Activated naive CD8-positive, alpha-beta T cell treated with anti-CD3 and anti-CD28 coated beads for 36 hours (primary cell): ENCODE results near the gene ANKRD16. TPM values are rescaled to one million over a fixed set of nuclear protein-coding genes. Genes with fewer than 3 reads are reported as not detected.
A peak's percentile ranks its signal among the peaks of the same experiment; 100 is the strongest.
"Not testable (repeated sequence)": the region's sequence is repeated elsewhere in the genome, so short reads cannot be mapped to it uniquely, and the experiment has no call there.

Experiments
- DNase-seq: peaks from one replicate; pipeline ENCODE4 v3.0.0; 2021
- H3K27ac Mint-ChIP-seq: one replicate; pipeline ENCODE4 v1.8.0; 2022; ENCODE audit warnings: mild to moderate bottlenecking, moderate library complexity, mixed read lengths
- H3K27me3 Mint-ChIP-seq: one replicate; pipeline ENCODE4 v1.8.0; 2022; ENCODE audit warnings: mild to moderate bottlenecking, mixed read lengths
- H3K36me3 Mint-ChIP-seq: one replicate; pipeline ENCODE4 v1.8.0; 2021; ENCODE audit warnings: mild to moderate bottlenecking, mixed read lengths
- H3K4me1 Mint-ChIP-seq: one replicate; pipeline ENCODE4 v1.8.0; 2021; ENCODE audit warnings: mixed read lengths
- H3K4me3 Mint-ChIP-seq: one replicate; pipeline ENCODE4 v1.8.0; 2022; ENCODE audit warnings: mild to moderate bottlenecking, moderate library complexity, mixed read lengths
- H3K9me3 Mint-ChIP-seq: one replicate; pipeline ENCODE4 v1.8.0; 2022; ENCODE audit warnings: mixed read lengths
- total RNA-seq, 2 experiments: library from RNA; stranded (reverse); gene quantifications; one replicate each; pipeline ENCODE4 v1.2.3, GENCODE V29; 2021

Gene ANKRD16
- total RNA-seq, 2 experiments from 2014 or later = 9.1 to 9.4 TPM

DNA sequence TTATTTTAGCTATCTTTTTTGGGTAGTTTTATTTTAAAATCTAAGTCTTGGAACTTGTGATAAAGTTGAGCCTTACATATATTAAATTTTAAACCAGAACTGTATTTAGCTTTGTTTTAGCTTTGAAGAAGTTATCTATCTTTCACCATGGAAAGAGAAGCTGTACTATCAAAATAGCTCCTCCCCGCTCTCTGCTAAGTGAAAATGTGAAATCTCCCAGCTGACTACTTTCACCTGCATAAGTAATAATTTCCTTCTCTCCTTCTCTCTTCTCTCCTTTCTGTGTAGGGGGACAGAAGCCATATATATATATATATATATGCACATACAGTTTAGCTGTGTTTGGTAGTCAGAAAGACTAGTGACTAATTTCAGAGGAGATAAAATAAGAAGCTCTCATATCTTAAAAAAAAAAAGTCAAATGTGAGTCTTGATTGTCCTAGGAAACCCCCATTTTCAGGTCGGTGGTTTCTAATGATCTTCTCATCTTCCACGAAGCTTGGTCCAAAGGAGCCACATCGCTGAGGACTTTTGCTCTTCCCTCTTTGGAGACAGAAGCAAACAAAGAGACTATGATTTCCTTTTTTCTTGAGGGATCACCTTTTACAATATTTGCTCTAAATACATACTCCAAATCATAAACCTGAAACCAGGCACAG is 45.9 kb downstream of the ANKRD16 start:
- Mint-ChIP-seq H3K4me3 (peak overlapping the region; percentile 18), H3K9me3 (no peaks in the 10 kb centered on the region), H3K36me3 (peaks cover 2% of the 10 kb centered on the region), H3K4me1 (peaks cover 30% of the 10 kb centered on the region), H3K27ac (peak overlapping the region; percentile 87), H3K27me3 (no peaks in the 10 kb centered on the region)
- no peak for DNase-seq

DNA sequence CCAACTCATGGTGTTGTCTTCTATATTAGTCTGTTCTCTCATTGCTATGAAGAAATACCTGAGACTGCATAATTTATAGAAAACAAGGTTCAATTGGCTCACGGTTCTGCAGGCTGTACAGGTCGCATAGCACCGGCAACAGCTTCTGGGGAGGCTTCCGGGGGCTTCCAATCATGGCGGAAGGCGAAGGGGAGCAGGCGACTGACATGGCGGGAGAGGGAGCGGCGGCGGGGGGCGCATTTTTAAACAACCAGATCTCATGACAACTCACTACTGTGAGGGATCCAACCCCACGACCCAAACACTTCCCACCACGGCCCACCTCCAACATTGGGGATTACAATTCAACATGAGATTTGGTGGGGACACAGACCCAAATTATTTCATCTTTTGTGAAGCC is 47.7 kb downstream of the ANKRD16 start:
- no peak for DNase-seq
- no peak overlapping the region for H3K4me3 Mint-ChIP-seq
- no peaks in the 10 kb centered on the region for H3K9me3 Mint-ChIP-seq
- peaks cover 2% of the 10 kb centered on the region for H3K36me3 Mint-ChIP-seq
- peaks cover 5% of the 10 kb centered on the region for H3K27me3 Mint-ChIP-seq
- H3K27ac Mint-ChIP-seq = no peak overlapping the region
- peaks cover 30% of the 10 kb centered on the region for H3K4me1 Mint-ChIP-seq

DNA sequence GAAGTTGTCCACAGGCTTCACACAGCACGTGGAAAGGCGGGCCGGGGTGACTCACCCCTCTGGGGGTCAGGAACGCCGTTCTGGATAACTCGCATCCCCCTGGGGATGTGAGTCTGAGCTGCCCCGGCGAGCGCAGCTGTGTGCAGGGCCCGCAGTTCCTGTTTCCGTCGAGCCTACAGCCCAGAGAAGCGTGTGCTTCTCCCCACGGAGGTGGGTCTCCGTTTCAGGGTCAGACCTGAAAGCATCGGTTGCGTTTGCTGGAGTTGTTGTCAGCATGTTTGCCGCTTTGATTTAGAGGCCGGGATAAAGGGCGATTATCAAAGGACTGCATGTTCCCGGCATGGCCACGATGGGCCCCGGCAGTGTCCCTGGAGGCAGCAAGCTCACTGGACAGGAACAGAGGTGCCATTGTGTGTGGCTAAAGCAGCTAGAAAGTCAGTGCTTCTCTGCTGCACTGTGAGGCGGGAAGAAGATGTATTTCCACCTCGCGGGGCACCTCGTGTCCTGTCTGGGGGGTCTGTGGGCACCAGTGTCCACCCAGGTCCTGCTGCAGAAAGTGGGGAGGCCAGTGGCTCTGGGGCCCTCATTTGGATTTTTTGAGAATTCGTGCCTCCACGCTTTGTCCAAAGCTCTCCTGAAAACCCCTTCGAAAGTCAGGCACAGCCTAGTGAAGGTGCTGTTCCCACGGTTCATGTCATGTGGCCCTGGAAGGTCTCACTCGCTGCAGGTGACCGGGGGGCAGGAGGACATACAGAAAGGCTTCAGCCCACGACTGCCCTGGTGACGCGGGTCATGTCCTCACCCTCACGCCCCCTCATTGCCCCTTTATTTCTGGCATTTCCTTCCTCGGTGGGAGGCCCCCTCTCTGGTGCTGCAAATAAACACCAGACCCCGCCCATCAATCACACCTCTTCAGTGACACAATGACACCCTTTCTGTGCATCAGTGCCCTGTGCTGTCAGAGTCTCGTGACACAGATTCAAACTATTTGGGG is 49.1 kb downstream of the ANKRD16 start:
- H3K9me3 Mint-ChIP-seq = no peaks in the 10 kb centered on the region
- H3K4me3 Mint-ChIP-seq = no peak overlapping the region
- H3K27me3 Mint-ChIP-seq = peaks cover 5% of the 10 kb centered on the region
- peak overlapping the region; percentile 4 for H3K27ac Mint-ChIP-seq
- no peaks in the 10 kb centered on the region for H3K36me3 Mint-ChIP-seq
- H3K4me1 Mint-ChIP-seq = peaks cover 21% of the 10 kb centered on the region
- DNase-seq = no peak

DNA sequence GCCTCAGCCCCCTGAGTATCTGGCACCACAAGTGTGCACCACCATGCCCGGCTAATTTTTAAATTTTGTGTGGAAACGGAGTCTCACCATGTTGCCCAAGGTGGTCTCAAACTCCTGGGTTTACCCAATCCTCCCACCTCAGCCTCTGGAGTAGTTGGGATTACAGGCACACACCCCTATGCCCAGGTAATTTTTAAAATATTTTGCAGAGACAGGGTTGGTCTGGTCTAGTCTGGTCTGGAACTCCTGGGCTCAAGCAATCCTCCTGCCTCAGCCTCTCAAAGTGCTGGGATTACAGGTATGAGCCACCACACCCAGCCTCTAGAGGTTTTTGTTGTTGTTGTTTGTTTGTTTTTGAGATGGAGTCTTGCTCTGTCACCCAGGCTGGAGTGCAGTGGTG is 53.5 kb downstream of the ANKRD16 start:
- not testable (repeated sequence) for DNase-seq, H3K4me1 Mint-ChIP-seq, H3K36me3 Mint-ChIP-seq, H3K4me3 Mint-ChIP-seq, H3K27me3 Mint-ChIP-seq, H3K9me3 Mint-ChIP-seq, H3K27ac Mint-ChIP-seq

DNA sequence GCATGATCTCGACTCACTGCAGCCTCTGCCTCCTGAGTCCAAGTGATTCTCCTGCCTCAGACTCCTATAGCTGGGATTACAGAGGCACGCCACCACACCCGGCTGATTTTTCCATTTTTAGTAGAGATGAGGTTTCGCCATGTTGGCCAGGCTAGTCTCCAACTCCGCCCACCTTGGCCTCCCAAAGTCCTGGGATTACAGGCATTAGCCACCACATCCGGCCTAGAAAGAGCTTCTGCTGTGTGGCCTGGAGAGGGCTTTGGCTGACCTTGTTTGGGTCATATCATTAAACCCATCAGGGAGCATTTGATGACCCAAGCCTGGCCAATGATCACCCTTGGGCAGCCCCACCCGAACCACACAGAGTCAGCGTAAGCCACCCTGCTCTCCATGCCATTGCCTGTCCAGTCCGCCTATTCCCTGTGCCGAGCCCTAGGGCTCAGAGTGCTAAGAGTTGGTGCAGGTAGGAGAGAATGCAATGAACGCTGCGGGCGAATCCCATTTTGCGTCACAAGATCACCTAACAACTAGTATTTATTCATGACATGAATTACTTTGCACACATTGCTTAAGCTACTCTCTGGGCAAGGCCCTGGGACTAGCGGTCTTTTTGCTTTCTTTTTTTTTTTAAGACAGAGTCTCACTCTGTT is 54.1 kb downstream of the ANKRD16 start:
- Mint-ChIP-seq H3K36me3 (no peaks in the 10 kb centered on the region), H3K4me1 (no peaks in the 10 kb centered on the region), H3K4me3 (no peak overlapping the region), H3K9me3 (no peaks in the 10 kb centered on the region), H3K27ac (no peak overlapping the region), H3K27me3 (peaks cover 5% of the 10 kb centered on the region)
- DNase-seq = no peak

DNA sequence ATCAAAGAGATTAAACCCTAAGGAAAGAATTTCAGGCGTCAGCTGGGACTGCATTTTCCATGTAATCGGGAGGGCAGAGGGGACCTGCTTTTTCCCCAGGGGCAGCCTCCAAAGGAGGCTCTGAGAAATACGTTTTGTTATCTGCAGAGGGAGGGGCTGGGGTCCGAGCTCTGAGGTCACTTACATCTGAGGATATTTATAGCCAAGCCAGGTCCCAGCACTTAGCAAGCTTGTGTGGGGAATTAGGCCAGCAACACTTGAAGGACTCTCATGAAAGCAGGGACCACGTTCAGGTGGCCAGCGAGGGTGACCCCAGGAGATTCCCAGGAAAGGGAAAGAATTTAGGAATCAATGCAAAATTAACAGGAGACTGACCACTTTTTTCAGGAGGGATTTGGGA is 55.9 kb downstream of the ANKRD16 start:
- Mint-ChIP-seq H3K27ac (no peak overlapping the region), H3K36me3 (no peaks in the 10 kb centered on the region), H3K4me3 (no peak overlapping the region), H3K4me1 (no peaks in the 10 kb centered on the region), H3K27me3 (peaks cover 5% of the 10 kb centered on the region), H3K9me3 (no peaks in the 10 kb centered on the region)
- no peak for DNase-seq

DNA sequence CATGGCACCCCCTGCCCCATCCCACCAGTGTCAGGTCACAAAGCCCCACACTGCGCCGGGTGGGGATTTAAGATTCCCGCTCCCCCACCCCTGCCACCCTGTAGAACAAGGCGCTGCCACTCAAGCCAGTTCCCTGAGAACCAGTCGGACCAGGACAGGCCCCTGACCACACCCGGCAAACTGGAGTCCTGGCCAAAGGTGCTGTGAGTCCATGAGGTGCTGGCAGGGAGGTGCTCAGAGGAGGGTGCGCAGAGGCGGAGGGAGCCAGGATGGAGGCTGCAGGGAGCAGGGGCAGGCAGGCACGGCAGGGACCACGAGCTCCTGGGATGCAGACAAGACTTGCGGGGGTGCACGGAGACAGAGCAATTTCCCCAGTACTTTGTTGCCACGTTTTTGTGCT is 56.7 kb downstream of the ANKRD16 start:
- H3K9me3 Mint-ChIP-seq = no peaks in the 10 kb centered on the region
- no peaks in the 10 kb centered on the region for H3K36me3 Mint-ChIP-seq
- H3K4me3 Mint-ChIP-seq = no peak overlapping the region
- no peak for DNase-seq
- H3K27ac Mint-ChIP-seq = no peak overlapping the region
- H3K27me3 Mint-ChIP-seq = no peaks in the 10 kb centered on the region
- no peaks in the 10 kb centered on the region for H3K4me1 Mint-ChIP-seq

DNA sequence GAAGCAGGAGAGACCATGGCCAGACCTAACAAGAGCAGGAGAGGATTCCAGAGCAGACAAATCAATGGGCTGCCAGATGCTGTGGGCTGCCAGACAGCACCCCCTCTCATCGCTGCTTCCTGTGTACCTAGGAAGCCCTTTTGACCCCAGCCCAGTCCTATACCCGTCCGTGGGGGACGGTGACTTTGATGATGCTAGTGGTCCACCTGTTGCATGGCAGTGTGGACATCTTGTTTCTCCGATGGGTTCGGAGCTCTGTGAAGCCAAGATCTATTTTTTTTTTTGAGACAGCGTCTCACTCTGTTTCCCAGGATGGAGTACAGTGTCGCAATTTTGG is 58.3 kb downstream of the ANKRD16 start:
- Mint-ChIP-seq H3K4me3 (no peak overlapping the region), H3K27me3 (no peaks in the 10 kb centered on the region), H3K27ac (no peak overlapping the region), H3K4me1 (no peaks in the 10 kb centered on the region), H3K9me3 (no peaks in the 10 kb centered on the region), H3K36me3 (no peaks in the 10 kb centered on the region)
- DNase-seq = no peak

DNA sequence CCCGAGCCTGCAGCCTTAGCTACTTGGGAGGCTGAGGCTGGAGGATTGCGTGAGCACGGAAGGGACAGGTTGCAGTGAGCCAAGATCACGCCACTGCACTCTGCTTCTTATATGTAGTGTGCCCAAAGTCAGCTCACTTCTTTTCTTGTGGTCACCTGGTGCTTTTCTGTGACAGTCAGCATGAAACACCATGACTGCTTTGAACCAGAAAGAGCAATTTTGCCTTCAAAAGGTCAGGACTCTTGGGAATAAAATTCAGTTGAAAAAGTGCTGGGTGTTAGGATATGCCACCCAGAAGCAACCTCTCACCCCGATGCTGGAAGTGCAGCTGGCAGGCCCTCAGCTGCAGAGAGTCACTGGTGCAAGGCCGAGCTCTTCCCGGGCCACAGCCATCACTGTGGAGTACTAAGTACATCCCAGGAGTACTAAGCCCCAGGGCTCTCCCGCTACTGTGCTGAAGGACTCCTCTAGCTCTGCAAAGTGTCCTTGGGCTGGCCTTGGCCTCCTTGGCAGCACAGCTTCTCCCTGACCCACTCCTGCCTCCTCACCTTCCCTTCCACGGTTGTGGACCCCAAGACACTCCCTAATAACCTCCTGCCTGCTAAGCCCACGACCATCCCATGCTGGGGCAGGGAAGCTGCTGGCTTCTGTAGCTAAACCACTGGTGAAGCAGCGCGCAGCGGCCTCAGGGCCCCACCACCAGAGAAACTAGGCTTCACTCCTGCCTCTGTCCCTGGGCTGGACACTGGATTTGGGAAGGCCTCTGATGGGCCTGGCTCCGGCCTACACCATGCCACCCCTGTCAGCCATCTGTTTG is 58.9 kb downstream of the ANKRD16 start:
- H3K36me3 Mint-ChIP-seq = no peaks in the 10 kb centered on the region
- no peak overlapping the region for H3K4me3 Mint-ChIP-seq
- no peaks in the 10 kb centered on the region for H3K27me3 Mint-ChIP-seq
- H3K27ac Mint-ChIP-seq = no peak overlapping the region
- H3K4me1 Mint-ChIP-seq = no peaks in the 10 kb centered on the region
- H3K9me3 Mint-ChIP-seq = no peaks in the 10 kb centered on the region
- DNase-seq = no peak

DNA sequence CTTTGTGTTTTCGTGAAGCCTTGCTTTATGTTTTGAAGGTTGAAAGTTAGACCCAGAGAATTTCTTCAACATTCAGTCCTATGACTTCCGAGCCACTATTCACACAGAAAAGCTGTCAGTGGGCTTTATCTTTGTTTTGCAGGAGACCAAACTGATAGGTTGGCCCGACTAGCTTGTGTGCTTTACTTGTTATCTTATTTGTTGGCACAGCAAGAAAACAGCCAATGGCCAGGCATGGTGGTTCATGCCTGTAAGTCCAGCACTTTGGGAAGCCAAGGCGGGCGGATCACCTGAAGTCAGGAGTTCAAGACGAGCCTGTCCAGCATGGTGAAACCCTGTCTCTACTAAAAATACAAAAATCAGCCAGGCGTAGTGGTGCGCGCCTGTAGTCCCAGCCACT is 60.4 kb downstream of the ANKRD16 start:
- no peak for DNase-seq
- Mint-ChIP-seq H3K9me3 (no peaks in the 10 kb centered on the region), H3K4me3 (no peak overlapping the region), H3K4me1 (no peaks in the 10 kb centered on the region), H3K27me3 (no peaks in the 10 kb centered on the region), H3K27ac (no peak overlapping the region), H3K36me3 (no peaks in the 10 kb centered on the region)

DNA sequence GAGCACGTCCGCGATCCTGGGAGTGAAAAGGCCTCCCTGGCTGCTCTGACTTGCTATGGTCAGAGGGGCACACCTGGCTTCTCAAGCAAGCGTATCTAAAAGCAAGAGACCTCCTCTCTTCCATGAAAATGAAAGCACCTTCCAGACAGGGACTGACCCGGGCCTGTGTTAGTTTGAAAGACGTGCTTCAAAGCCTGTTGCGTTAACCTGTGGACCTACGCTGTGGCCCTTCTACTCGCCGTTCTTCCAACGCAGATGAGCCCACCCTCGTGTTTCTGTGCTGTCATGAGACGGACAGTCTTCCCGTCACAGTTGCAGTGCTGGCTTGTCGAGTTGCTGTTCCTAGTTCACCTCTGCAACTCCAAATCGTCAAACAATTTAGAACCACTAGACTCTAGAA is 61.0 kb downstream of the ANKRD16 start:
- H3K4me1 Mint-ChIP-seq = no peaks in the 10 kb centered on the region
- no peak overlapping the region for H3K27ac Mint-ChIP-seq
- H3K9me3 Mint-ChIP-seq = no peaks in the 10 kb centered on the region
- no peaks in the 10 kb centered on the region for H3K36me3 Mint-ChIP-seq
- no peaks in the 10 kb centered on the region for H3K27me3 Mint-ChIP-seq
- no peak overlapping the region for H3K4me3 Mint-ChIP-seq
- DNase-seq = no peak

DNA sequence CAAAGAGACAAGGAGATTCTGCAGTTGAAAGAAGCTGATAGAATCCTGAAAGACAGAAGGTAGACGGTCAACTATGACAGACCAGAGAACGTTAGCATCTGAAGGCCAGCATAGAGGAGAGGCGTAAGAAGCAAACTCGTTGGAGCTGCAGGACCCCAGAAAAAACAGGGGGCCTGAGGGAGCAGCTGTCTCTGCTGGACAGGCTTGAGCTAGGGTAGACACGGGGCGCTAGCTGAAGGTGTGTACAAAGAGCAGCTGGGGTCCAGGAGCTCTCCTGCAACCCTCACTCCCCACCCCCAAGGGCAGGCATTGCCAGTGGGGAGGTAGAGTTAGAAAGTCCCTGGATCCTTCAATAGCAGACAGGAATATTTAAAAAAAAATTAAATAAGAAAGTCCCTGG is 61.9 kb downstream of the ANKRD16 start:
- Mint-ChIP-seq H3K9me3 (no peaks in the 10 kb centered on the region), H3K36me3 (no peaks in the 10 kb centered on the region), H3K27me3 (no peaks in the 10 kb centered on the region), H3K4me3 (no peak overlapping the region), H3K27ac (no peak overlapping the region), H3K4me1 (no peaks in the 10 kb centered on the region)
- no peak for DNase-seq

DNA sequence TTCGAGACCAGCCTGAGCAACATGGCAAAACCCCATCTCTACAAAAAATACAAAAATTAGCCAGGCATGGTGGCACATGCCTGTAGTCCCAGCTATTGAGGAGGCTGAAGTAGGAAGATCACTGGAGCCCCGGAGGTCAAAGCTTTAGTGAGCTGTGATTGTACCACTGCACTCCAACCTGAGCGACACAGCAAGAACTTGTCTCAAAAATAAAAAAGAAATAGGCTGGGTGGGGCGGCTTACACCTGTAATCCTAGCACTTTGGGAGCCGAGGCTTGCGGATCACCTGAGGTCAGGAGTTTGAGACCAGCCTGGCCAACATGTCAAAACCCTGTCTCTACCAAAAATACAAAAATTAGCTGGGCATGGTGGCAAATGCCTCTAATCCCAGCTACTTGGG is 63.2 kb downstream of the ANKRD16 start:
- H3K9me3 Mint-ChIP-seq, H3K27ac Mint-ChIP-seq, H3K36me3 Mint-ChIP-seq, DNase-seq, H3K4me1 Mint-ChIP-seq, H3K27me3 Mint-ChIP-seq, H3K4me3 Mint-ChIP-seq: not testable (repeated sequence)

DNA sequence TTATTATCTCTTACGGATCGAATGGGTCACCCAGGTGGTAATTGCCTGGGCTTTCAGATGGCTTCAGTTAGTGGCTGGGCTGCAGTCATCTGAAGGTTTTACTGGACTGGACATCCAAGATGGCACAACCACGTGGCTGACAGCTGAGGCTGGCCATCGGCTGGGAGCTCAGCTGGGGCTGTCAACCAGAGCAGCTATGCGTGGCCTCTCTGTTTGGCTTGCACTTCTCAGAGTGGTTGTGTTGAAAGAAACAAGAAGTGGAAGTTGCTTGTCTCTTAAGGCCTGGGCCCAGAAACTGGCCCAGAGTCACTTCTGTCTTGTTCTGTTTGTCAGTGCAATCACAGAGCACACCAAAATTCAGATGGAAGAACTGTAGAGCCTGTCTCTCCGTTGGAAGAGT is 70.8 kb downstream of the ANKRD16 start:
- Mint-ChIP-seq H3K4me1 (peaks cover 56% of the 10 kb centered on the region), H3K9me3 (peaks cover 6% of the 10 kb centered on the region), H3K4me3 (no peak overlapping the region), H3K36me3 (peaks cover 21% of the 10 kb centered on the region), H3K27ac (peak overlapping the region; percentile 83), H3K27me3 (no peaks in the 10 kb centered on the region)
- DNase-seq = no peak

DNA sequence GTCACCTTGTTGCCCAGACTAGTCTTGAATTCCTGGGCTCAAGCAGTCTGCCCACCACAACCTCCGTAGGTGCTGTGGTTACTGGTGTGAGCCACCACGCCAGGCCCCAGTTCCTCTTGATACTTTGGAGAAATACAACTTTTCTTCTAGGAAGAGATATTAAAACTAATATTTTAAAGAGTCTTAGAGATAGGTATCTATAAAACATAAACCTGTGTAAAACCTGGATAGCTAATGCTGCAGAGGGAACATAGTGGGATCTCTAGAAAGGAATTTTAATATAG is 71.7 kb downstream of the ANKRD16 start:
- peaks cover 6% of the 10 kb centered on the region for H3K9me3 Mint-ChIP-seq
- no peaks in the 10 kb centered on the region for H3K27me3 Mint-ChIP-seq
- no peak overlapping the region for H3K4me3 Mint-ChIP-seq
- no peak for DNase-seq
- H3K4me1 Mint-ChIP-seq = peaks cover 56% of the 10 kb centered on the region
- H3K27ac Mint-ChIP-seq = peak overlapping the region; percentile 88
- peaks cover 21% of the 10 kb centered on the region for H3K36me3 Mint-ChIP-seq
